ENCODE results near the gene ZNF169. TPM values are rescaled to one million over a fixed set of nuclear protein-coding genes. Genes with fewer than 3 reads are reported as not detected.
"Not testable (repeated sequence)": the region's sequence is repeated elsewhere in the genome, so short reads cannot be mapped to it uniquely, and the experiment has no call there.

ZNF169 gene
- total and polyA plus RNA-seq, 2 donors (not counting 3 experiments of a cell fraction or from before 2014, with no cell fraction given), result 5.4 to 7.7 TPM

DNA sequence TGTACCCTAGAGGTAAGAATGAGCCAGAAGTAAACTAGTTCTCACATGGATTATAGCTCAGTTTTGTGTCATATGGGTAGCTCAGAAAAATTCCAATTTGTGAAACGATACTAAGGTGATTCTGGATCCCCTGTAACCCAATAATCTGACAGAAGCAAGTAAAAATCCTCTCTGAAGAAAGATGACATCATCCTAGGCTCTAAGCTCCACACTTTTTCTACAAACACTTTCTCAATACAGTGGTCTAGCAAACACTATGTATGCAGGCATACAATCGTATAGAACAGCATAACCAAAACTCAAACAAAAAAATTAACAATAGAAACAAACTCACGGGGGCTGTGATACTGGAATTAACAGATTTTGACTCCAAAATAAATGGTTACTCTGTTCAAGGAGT, 26.7 kb upstream of the ZNF169 start:
- BruUV-seq (replicated peaks), result no TSS peak
- Histone ChIP-seq H2AFZ (ENCODE audit: low read depth, low read length) (no peak overlapping the region), H3K79me2 (ENCODE audit: control insufficient read depth, insufficient read depth, low read length) (no peaks in the 10 kb centered on the region), H3K27me3 (ENCODE audit: control insufficient read depth in 2 of 2, insufficient read depth in 2 of 2, low read length in 2 of 2) (peaks cover 6% of the 10 kb centered on the region in 2 experiments), H3K4me2 (ENCODE audit: insufficient read depth, low read length) (no peak overlapping the region), H3K9ac (replicated peaks; ENCODE audit: extremely low read depth, insufficient read depth, low read length) (no peak overlapping the region), H3K27ac (ENCODE audit: insufficient read depth, low read depth, low read length) (no peak overlapping the region), H3K9me1 (replicated peaks; ENCODE audit: control insufficient read depth, extremely low read depth, insufficient read depth, low read length) (no peaks in the 10 kb centered on the region), H4K20me1 (replicated peaks; ENCODE audit: control insufficient read depth, extremely low read depth, insufficient read depth, low read length) (no peaks in the 10 kb centered on the region), H3K36me3 (ENCODE audit: control insufficient read depth in 2 of 2, extremely low read depth in 1 of 2, insufficient read depth in 2 of 2, low read length in 2 of 2) (no peaks in the 10 kb centered on the region), H3K4me1 (ENCODE audit: control insufficient read depth, extremely low read depth, insufficient read depth, low read length) (no peaks in the 10 kb centered on the region), H3K4me3 (replicated peaks in 1 of 3; ENCODE audit: insufficient read depth in 1 of 3, low read depth in 1 of 3, low read length in 3 of 3) (no peak overlapping the region), H3K9me3 (replicated peaks; ENCODE audit: control insufficient read depth, insufficient read depth, low read length) (no peaks in the 10 kb centered on the region)
- ChIA-PET POLR2A (no interaction called here), CTCF (interaction anchor here (1.1 kb wide), 1 partner anchor 219 kb away, joined by 3 read pairs; no protein-coding TSS in a partner anchor)
- DNase-seq (ENCODE audit: low read depth, low spot score), result no peak
- no peak for TF ChIP-seq MYC (IDR thresholded peaks at IDR 0.05; ENCODE audit: low read depth, low read length)
- TF ChIP-seq, protein P1, sequence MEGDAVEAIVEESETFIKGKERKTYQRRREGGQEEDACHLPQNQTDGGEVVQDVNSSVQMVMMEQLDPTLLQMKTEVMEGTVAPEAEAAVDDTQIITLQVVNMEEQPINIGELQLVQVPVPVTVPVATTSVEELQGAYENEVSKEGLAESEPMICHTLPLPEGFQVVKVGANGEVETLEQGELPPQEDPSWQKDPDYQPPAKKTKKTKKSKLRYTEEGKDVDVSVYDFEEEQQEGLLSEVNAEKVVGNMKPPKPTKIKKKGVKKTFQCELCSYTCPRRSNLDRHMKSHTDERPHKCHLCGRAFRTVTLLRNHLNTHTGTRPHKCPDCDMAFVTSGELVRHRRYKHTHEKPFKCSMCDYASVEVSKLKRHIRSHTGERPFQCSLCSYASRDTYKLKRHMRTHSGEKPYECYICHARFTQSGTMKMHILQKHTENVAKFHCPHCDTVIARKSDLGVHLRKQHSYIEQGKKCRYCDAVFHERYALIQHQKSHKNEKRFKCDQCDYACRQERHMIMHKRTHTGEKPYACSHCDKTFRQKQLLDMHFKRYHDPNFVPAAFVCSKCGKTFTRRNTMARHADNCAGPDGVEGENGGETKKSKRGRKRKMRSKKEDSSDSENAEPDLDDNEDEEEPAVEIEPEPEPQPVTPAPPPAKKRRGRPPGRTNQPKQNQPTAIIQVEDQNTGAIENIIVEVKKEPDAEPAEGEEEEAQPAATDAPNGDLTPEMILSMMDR (IDR thresholded peaks at IDR 0.05; ENCODE audit: extremely low read depth in 1 of 2, insufficient read depth in 1 of 2, low read depth in 1 of 2, low read length in 2 of 2), result no peak
- no peak for TF ChIP-seq EZH2 (IDR thresholded peaks at IDR 0.05; ENCODE audit: borderline replicate concordance, low read depth, low read length, severe bottlenecking)
- no peak for TF ChIP-seq POLR2AphosphoS5 (IDR thresholded peaks at IDR 0.05; ENCODE audit: insufficient read depth, low read depth, low read length)
- no peak for TF ChIP-seq FOS (IDR thresholded peaks at IDR 0.05; ENCODE audit: borderline replicate concordance, insufficient read depth, low read length)
- no peak for TF ChIP-seq POLR2A (IDR thresholded peaks at IDR 0.05; ENCODE audit: low read depth, low read length)
- TF ChIP-seq, protein P2, sequence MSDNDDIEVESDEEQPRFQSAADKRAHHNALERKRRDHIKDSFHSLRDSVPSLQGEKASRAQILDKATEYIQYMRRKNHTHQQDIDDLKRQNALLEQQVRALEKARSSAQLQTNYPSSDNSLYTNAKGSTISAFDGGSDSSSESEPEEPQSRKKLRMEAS (IDR thresholded peaks at IDR 0.05; ENCODE audit: insufficient read depth, insufficient read length), result no peak
- TF ChIP-seq JUN (IDR thresholded peaks at IDR 0.05; ENCODE audit: borderline replicate concordance, insufficient read depth, insufficient read length, low read depth), result no peak
- no peak for TF ChIP-seq GATA2 (IDR thresholded peaks at IDR 0.05; ENCODE audit: insufficient read depth, insufficient read length, low read depth, low read length)
- dilution Hi-C loops (cut with MboI; ENCODE audit: extremely low pct_ligation_motif_present, low sequenced_read_pairs), result no loop called here
- intact Hi-C loops (cut with micrococcal nuclease), result no loop called here
- FAIRE-seq, result no peak

DNA sequence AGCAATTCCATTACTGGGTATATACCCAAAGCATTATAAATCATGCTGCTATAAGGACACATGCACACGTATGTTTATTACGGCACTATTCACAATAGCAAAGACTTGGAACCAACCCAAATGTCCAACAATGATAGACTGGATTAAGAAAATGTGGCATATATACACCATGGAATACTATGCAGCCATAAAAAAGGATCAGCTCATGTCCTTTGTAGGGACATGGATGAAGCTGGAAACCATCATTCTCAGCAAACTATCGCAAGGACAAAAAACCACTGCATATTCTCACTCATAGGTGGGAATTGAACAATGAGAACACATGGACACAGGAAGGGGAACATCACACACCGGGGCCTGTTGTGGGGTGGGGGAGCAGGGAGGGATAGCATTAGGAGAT, 18.0 kb upstream of the ZNF169 start:
- H2AFZ ChIP-seq (ENCODE audit: low read depth, low read length); H3K9ac ChIP-seq (replicated peaks; ENCODE audit: extremely low read depth, insufficient read depth, low read length); FAIRE-seq; H3K27ac ChIP-seq (ENCODE audit: insufficient read depth, low read depth, low read length); CTCF ChIA-PET; H3K9me3 ChIP-seq (replicated peaks; ENCODE audit: control insufficient read depth, insufficient read depth, low read length); H3K9me1 ChIP-seq (replicated peaks; ENCODE audit: control insufficient read depth, extremely low read depth, insufficient read depth, low read length); POLR2A ChIA-PET; H3K4me2 ChIP-seq (ENCODE audit: insufficient read depth, low read length); dilution Hi-C loops (cut with MboI; ENCODE audit: extremely low pct_ligation_motif_present, low sequenced_read_pairs); H3K27me3 ChIP-seq (ENCODE audit: control insufficient read depth in 2 of 2, insufficient read depth in 2 of 2, low read length in 2 of 2); H3K4me1 ChIP-seq (ENCODE audit: control insufficient read depth, extremely low read depth, insufficient read depth, low read length); H3K79me2 ChIP-seq (ENCODE audit: control insufficient read depth, insufficient read depth, low read length); DNase-seq (ENCODE audit: low read depth, low spot score); H3K36me3 ChIP-seq (ENCODE audit: control insufficient read depth in 2 of 2, extremely low read depth in 1 of 2, insufficient read depth in 2 of 2, low read length in 2 of 2); BruUV-seq (replicated peaks); intact Hi-C loops (cut with micrococcal nuclease); H3K4me3 ChIP-seq (replicated peaks in 1 of 3; ENCODE audit: insufficient read depth in 1 of 3, low read depth in 1 of 3, low read length in 3 of 3); H4K20me1 ChIP-seq (replicated peaks; ENCODE audit: control insufficient read depth, extremely low read depth, insufficient read depth, low read length): not testable (repeated sequence)

Measured in endothelial cell of umbilical vein (primary cell).